ENCODE data around the gene CDCA4.

The CDCA4 gene

GRCh38 chr14:105052110-105052458, 31.2 kb upstream of the CDCA4 start:
- peaks cover 16% of the 10 kb centered on the region for H3K27me3 ChIP-seq (ENCODE audit: insufficient read depth, low read length)
- H3F3A ChIP-seq (ENCODE audit: insufficient read depth, low read length): no peaks in the 10 kb centered on the region
- no peaks in the 10 kb centered on the region for H3K9me3 ChIP-seq (ENCODE audit: low read length)
- no peak overlapping the region for H3K4me3 ChIP-seq (ENCODE audit: low read depth, low read length, poor library complexity, severe bottlenecking)
- no peaks in the 10 kb centered on the region for H3K79me2 ChIP-seq (ENCODE audit: insufficient read depth, low read length)
- H3K36me3 ChIP-seq (ENCODE audit: insufficient read depth, low read length): no peaks in the 10 kb centered on the region
- H3K9ac ChIP-seq (ENCODE audit: low read length): no peak overlapping the region
- no peak overlapping the region for H2AFZ ChIP-seq (ENCODE audit: low read length)
- TF ChIP-seq CTCF (IDR thresholded peaks at IDR 0.05; ENCODE audit: low read length) (no peak), EZH2 (IDR thresholded peaks at IDR 0.05; ENCODE audit: borderline replicate concordance, low read length) (no peak)
- no peaks in the 10 kb centered on the region for H3K9me2 ChIP-seq (ENCODE audit: low read depth, low read length)
- H4K20me1 ChIP-seq (ENCODE audit: insufficient read depth, low read length): no peaks in the 10 kb centered on the region
- no peak overlapping the region for H3K4me2 ChIP-seq (ENCODE audit: low read length)
- no peak overlapping the region for H3K27ac ChIP-seq (ENCODE audit: low read depth, low read length, poor library complexity, severe bottlenecking)
- H3K4me1 ChIP-seq (ENCODE audit: insufficient read depth, low read length, severe bottlenecking): no peaks in the 10 kb centered on the region

- Histone ChIP-seq H2AFZ (ENCODE audit: low read length) (no peak overlapping the region), H3K9me2 (ENCODE audit: low read depth, low read length) (no peaks in the 10 kb centered on the region), H3K36me3 (ENCODE audit: insufficient read depth, low read length) (no peaks in the 10 kb centered on the region), H3K79me2 (ENCODE audit: insufficient read depth, low read length) (no peaks in the 10 kb centered on the region), H3K9ac (ENCODE audit: low read length) (no peak overlapping the region), H4K20me1 (ENCODE audit: insufficient read depth, low read length) (no peaks in the 10 kb centered on the region), H3K4me2 (ENCODE audit: low read length) (no peak overlapping the region), H3F3A (ENCODE audit: insufficient read depth, low read length) (no peaks in the 10 kb centered on the region), H3K27me3 (ENCODE audit: insufficient read depth, low read length) (peaks cover 12% of the 10 kb centered on the region; the same call in 1 of the 2 replicates), H3K27ac (ENCODE audit: low read depth, low read length, poor library complexity, severe bottlenecking) (no peak overlapping the region), H3K4me1 (ENCODE audit: insufficient read depth, low read length, severe bottlenecking) (no peaks in the 10 kb centered on the region), H3K4me3 (ENCODE audit: low read depth, low read length, poor library complexity, severe bottlenecking) (no peak overlapping the region), H3K9me3 (ENCODE audit: low read length) (no peaks in the 10 kb centered on the region)
- TF ChIP-seq EZH2 (IDR thresholded peaks at IDR 0.05; ENCODE audit: borderline replicate concordance, low read length) (no peak), CTCF (IDR thresholded peaks at IDR 0.05; ENCODE audit: low read length) (no peak)
Measured at GRCh38 chr14:105051182-105052109, 30.6 kb upstream of the CDCA4 start.

GRCh38 chr14:105050551-105050897, 29.6 kb upstream of the CDCA4 start:
- peaks cover 3% of the 10 kb centered on the region for H3K4me1 ChIP-seq (ENCODE audit: insufficient read depth, low read length, severe bottlenecking)

More at GRCh38 chr14:105050551-105050897, 29.6 kb upstream of the CDCA4 start:
- H2AFZ ChIP-seq (ENCODE audit: low read length): no peak overlapping the region
- no peaks in the 10 kb centered on the region for H3K9me2 ChIP-seq (ENCODE audit: low read depth, low read length)
- H4K20me1 ChIP-seq (ENCODE audit: insufficient read depth, low read length): no peaks in the 10 kb centered on the region
- H3K27me3 ChIP-seq (ENCODE audit: insufficient read depth, low read length): peaks cover 5% of the 10 kb centered on the region; the same call in 1 of the 2 replicates
- TF ChIP-seq EZH2 (IDR thresholded peaks at IDR 0.05; ENCODE audit: borderline replicate concordance, low read length): no peak
- TF ChIP-seq CTCF (IDR thresholded peaks at IDR 0.05; ENCODE audit: low read length): no peak
- no peaks in the 10 kb centered on the region for H3F3A ChIP-seq (ENCODE audit: insufficient read depth, low read length)
- H3K9me3 ChIP-seq (ENCODE audit: low read length): no peaks in the 10 kb centered on the region
- no peak overlapping the region for H3K4me2 ChIP-seq (ENCODE audit: low read length)
- no peaks in the 10 kb centered on the region for H3K79me2 ChIP-seq (ENCODE audit: insufficient read depth, low read length)
- H3K36me3 ChIP-seq (ENCODE audit: insufficient read depth, low read length): no peaks in the 10 kb centered on the region
- no peak overlapping the region for H3K4me3 ChIP-seq (ENCODE audit: low read depth, low read length, poor library complexity, severe bottlenecking)
- H3K9ac ChIP-seq (ENCODE audit: low read length): no peak overlapping the region
- H3K27ac ChIP-seq (ENCODE audit: low read depth, low read length, poor library complexity, severe bottlenecking): no peak overlapping the region
